ENCODE measurements around the gene DTHD1.

Gene DTHD1

DNA sequence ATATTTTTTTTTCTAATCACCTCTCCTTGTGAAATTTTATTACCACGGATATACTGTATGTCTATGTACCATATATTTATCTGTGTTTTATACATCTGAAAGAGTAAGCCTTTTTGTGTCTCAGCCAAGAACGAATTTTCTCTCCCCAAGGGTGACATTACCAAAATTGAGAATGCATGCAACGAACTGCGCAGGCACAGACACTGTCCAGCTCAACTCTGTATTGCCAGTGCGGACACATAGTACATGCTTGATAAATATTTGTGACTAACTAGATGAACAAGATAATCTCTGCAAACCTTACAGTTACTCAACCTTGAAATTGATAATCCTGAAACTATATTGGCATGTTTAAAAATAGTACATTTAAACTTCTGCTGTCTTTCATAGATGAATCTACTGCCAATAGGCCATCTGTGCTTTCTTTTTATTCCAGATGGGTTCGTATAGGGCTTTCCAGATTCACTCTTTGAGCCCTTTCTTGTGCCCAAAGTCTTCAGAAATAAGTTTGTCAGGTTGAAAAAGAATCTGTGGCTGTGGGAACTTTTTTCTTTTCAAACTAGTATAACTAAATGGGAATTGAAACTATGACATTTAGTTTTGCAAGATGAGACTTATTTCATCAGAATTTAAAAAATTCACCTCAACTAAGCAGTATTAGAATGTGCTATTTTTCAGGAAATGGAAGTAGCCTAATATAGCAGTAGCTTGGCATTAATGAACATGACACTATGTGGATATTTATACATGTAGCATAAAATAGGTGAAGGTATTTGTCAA, 38.9 kb downstream of the DTHD1 start:
- no peak for DNase-seq

DNA sequence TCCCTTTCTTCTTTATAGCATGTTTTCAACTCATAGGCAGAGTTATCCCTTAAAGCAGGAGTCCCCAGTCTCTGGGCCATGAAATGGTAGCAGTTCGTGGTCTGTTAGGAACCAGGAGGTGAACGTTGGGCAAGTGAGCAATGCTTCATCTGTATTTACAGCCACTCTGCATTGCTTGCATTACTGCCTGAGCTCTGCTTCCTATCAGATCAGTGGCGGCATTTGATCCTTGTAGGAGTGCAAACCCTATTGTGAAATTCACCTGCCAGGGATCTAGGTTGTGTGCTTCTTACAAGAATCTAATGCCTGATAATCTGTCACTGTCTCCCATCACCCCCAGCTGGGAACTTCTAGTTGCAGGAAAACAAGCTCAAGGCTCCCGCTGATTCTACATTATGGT, 39.8 kb downstream of the DTHD1 start:
- DNase-seq, result no peak

DNA sequence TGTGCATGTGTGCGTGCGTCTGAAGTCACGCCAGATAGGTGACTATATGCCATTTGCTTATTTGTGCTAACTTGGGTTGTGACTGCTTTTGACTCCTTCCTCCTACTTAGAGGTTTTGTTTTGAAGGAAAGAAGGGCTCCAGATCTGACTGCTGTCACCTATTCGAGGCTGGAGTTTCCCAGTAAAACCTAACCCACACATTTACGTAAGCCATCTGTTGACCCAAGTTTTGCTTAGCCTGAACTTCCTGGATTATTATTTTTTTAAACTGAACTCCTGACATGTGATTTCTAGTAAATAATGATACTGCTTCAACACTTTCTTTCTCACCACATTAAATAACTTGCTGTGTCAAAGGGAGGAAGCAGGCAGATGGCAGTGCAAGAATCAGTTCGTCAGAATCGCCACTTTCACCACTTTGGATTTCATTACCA, 41.5 kb downstream of the DTHD1 start:
- no peak for DNase-seq

DNA sequence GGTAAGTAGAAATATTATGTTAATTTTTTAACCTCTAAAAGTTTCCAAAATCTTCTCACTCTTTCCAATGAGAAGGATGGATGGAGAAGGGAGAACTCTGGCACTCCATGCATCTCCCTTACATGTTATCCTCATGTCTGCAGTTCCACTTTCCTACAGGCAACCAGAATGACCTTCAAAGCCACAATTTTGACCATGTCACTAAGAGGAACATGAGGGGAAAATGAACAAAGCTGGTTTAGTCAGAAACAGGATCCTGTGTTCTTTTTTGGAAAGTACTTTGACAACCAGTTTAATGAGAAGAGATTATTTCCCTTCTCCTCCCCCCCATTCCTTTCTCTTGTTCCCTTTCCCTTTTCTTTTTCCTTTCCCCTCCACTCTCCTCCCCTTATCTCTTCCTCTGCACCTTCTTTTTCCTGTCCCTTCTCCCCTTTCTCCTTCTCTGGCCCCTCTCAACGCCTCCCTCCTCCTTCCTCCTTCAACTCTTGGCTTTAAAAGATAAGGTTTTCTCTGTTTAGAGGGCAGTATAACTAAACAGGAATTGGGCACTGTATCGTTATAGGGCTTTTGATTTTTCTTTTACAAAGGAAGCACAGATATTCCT, 42.5 kb downstream of the DTHD1 start:
- DNase-seq, result no peak

DNA sequence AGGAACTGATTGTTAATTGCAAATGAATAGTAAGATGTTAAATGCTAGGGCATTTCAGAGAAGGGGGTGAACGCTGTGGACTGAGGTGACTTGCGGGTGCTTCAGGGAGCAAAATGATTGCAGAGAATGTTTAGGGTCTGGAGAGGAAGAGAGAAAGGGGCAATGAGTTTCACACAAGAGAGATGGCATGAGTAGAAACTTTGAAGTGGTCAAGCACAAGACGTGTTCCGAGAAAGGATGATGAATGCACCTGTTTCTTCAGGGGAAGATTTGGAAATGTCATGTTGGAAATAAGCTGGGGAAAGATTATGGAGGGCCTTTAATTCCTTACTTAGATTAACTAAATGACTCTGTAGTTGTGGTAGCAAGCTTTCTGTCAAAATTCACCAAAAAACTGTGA, 43.4 kb downstream of the DTHD1 start:
- DNase-seq, result no peak

DNA sequence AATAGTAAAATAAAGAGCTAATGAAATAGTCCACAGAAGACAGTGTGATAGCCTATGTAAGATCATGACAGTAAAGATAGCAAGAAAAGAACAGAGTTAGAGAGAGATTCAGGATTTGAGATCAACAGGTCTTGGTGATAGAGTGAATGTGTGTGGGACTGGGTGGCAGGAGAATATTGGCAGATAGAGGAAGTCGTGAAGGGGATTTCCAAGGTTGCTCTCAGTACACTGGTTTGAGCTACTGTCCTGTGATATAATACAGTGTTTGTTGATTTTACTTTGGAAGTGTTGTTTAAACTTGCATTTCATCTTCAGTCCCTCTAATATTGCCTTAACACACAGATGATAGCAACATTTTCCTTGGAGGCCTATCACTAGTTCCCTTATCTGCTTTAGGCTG, 44.1 kb downstream of the DTHD1 start:
- DNase-seq, result no peak

DNA sequence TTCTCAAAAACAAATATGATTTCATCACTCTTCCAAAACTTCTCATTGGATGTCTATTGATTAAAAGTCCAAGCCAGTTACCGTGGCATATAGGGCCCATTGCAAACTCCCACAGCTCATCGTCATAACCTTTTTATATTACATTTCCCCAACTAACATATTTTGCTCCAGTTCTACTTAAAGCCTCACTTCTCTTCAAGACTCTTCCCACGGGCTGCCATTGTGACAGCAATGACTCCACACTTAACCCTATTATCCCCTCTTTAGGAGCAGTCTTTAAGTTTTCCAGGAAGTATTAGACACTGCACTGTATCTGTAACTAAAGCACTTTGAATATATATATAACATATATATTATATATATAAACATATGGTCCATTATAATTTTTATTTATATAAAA, 44.5 kb downstream of the DTHD1 start:
- DNase-seq, result no peak

DNA sequence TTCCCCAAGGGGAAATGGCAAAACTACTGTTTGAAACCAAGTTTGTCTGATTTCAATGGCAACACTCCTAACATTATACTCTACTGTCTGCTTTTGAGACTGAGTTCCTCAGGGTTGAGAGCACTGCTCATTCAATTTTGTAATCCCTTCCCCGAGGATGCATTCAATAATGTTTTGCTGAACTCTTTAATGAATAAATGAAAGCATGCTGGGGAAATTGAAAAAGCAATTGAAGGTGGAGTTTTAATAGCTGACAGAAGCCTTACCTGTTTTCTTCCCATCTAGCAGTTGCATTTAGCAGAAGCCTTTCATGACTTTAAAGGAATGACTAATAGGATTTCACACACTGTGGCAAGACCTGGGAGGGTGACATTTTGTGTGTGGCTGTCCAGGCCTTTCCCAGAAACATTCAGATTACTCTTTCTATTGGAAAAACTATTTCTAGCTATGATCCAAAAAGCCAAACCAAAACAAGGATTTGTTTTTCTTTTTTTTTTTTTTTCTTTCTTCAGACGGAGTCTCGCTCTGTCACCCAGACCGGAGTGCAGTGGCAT, 45.1 kb downstream of the DTHD1 start:
- no peak for DNase-seq

DNA sequence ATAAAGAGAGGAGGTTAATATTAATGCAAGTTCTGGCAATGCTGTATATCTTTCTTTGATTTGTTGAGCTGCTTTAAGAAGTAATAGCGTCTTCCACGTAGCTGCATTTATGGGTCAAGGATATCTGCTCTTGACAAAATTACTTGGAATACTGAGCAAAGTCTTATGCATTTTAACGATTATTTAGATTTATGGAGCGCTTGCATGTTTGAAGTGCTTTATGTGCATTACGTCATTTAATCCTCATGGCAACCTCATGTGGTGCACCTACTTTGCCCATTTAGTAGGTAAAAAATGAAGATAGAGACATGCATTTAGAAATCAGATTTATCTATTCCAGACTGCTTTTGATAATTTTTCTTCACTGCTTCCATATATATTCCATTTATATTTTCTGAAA, 46.0 kb downstream of the DTHD1 start:
- DNase-seq, result no peak

DNA sequence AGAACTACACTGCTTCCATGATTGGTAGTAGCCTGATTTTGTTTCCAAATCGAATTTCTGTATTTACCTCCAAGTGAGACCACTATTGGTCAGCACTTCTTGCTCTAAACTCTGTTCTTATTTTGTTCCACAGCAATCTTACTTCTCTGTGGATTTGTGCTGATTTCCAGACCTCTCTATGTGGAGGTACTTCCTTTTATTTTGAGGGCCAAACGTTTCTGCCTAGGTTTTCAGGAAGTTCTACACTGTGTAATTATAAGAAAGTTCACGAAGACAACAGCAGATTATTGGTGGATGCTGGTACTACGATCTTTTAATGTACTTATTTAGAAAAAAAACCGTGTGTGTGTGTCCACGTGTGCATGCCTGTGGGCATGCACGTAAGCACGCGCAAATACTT, 46.7 kb downstream of the DTHD1 start:
- no peak for DNase-seq

DNA sequence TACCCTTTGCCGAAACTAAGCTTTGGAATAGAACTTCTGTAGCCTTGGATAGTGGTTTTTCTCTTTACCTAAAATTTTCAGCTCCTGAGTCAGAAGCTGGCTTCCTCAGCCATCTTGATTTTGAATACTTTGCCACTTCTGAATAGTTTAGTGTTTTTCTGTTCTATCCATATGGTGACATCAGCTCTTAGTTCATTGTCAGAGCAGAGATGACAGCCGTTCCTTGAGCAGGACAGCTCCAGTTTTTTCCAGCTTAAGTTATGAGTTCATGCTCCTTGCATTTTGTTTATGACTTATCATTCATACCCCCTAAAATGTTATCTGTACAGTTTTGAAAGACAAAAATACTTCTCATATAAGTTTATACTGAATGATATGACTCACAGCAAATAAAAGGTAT, 47.8 kb downstream of the DTHD1 start:
- no peak for DNase-seq

DNA sequence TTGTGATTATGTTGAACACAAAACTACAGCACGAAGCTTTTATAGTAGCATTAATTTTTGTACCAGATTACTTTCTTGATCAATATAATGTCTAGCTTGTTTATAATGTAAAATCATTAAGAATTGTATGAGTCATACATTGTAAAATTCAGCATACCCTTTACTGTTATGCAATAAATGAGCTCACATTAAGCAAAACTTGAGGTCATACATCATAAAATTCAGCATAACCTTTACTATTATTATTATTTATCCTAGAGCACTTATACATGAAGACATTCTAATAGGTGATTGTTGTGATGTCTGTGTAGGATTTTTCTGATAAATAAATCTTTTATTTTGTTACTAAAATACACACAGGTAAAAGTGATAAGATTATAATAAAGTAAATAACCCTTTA, 49.4 kb downstream of the DTHD1 start:
- no peak for DNase-seq

DNA sequence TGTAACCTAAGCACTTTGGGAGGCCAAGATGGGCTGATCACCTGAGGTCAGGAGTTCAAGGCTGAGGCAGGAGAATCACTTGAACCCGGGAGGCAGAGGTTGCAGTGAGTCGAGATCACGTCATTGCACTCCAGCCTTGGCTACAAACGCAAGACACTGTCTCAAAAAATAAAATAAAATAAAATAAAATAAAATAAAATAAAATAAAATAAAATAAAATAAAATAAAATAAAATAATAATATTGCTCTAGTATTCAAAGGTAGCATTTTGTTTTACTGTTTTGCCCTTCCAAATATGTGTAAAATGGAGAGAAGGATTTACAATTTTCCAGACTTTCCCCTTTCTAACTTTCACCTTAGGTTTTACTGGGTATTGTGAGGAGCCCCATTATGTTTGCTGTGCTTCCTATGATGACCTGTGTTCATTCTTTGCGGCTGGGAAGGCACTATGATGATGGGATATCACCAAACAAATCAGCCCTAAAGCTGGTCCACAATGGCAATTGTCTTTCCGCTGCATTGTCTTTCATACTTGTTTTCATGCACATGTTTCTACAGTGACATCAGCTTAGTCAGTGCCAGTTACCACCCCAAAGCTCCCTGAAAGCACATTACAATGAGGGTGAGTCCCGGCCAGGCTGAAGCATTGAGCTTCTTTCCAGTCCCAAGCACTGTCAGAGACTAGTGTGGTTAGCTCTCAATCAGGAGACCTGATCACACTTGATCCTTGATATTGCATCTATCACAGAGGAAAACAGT, 50.8 kb downstream of the DTHD1 start:
- no peak for DNase-seq

DNA sequence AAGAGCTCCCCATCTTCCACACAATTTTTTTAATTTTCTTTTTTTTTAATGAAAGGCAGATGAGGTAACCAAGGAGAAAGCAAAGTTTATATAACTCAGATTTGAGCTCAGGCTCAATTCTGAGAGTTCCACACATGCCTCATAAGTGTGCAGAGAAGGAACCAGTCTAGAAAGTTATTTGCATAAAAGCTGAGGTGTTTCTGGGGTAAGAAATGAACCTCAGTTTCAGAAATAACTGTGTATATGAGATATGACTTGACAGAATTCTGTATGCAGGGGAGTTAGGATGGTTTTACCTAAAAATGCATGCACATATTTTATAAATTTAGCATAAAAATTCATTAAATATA, 51.3 kb downstream of the DTHD1 start:
- DNase-seq, result no peak

DNA sequence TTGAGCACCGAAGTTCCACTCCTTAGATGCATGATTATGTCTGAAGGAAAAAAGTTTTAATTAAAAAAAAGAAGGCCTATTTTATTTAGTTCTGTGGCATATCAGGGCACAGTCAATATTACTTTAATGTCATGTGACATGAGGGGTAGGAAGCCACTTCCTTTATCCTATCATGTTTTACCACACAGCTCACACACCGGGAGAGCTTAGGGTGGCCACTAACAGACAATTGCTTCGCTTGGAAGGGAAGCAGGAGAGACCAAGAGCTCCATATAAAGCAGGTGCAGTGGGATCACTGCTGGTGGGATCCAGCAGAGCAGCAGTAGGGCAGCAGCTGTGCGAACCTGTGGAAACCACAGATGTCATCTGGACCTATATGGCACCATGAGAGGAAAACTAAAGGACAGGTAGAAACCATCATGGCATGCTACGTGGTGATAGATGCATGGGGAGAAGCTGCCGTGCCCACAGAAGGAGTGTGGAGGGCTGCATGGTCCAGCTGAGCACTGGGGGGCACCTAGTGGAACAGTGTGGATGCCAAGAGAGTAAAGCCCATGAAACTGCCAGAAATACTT, 52.0 kb downstream of the DTHD1 start:
- DNase-seq, result no peak

DNA sequence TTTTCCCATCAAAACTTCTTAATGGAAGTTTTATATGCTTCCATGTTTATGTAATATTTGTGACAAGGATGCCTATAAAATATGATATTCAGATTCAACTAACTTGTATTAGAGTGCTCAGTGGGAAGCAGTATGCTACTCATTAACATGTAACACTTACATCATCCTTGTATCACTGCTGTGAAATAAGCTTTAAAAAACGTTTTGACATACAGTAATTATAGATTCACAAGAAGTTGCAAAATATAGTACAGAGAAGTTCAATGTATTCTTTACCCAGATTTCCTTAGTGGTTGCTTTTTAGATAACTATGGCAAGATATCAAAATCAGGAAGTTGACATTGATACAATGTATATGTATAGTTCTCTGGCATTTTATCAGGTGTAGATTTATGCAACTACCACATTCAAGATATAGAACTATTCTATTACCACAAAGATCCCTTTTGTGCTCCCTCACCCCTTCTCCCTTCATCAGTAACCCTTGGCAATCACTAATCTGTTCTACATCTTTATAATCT, 56.3 kb downstream of the DTHD1 start:
- DNase-seq, result no peak

DNA sequence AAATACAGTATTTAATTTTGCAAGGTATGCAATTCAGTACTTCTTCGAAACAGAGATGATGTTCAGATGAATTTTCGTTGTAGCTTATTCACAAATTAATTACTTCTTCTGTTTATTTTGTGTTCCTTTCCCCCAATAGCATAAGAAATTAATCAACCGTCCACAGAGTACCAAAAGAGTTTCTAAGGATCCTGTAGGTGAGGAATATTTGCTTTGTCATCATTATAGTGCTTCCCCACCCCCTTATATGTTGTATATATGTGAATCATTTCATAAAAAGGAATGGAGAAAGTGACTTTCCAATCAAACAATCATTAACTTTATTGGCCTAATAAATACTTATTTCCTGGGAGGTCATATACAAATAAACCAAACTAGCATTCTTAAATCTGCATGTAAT, 57.6 kb downstream of the DTHD1 start:
- DNase-seq, result no peak

DNA sequence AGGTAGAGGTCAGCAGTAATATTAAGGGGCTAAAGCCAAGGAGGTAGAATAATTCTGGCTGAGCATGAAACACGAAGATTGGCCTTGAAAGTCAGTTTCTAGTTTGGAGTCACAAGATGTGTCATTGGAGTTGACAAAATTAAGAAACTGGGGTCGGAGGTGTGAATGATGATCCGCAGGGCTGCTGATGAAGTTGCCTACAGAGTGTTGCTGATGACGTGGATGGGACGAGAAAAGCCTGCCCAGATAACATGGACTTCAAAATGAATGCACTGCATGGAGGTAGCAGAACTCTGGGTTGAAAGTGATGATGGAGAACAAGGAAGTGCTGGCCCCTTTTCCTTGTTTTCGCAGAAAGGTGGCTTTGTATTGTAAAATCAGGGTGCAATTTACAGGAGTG, 60.5 kb downstream of the DTHD1 start:
- DNase-seq, result no peak

DNA sequence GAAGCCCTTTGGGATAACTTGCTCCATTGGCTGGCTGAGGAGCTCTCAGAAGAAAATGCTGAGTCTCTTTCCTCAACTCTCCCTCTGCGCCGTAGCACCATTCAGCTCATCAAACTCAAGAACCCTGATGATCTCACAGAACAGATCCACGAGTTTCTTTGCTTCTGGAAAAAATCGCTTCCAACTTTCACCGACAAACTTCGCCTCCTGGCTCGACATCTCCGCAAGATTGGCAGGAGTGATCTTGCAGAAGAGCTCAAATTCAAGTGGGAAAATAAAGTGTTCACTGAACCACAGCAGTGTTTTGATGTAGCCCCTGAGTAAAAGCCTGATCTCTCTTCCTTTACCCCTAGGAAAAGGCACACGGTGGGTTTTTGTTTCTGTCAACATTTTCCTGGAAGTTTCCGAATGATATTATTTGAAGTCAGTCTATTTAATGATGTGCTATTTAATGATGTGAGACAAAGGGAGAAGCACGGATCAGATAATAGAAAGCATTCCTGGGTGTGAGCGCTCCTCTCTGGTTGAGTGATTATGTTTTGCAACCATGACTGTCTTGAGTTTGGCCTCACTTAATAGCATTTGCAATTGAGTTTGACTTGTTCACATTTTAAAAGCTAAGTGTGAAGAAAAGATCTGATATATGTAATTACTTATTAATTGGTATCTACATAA, 62.2 kb downstream of the DTHD1 start:
- no peak for DNase-seq

DNA sequence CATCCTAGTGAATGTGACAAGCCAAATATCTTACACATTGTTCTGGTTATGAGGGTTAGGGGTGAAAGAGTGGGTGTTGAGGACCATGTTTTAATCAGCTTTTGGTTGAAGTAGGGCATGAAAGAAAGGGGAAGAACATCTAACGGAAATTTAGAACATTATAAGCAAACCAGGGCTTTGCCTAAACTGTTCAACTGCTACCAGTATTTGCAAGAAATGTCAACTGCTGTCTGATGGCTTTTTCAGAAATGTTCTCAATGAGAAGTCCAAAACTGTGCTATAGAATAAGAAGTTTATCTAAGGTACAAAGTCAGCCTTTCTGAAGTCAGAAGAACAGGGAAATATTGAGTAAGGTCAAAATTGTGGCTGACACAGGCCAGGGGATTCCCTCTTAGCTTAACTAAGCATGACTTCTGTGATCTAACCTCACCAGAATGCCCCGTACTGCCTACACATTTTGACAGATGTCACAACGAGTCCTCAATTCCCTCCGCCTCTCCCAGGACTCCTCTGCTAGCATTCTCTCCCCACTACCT, 67.1 kb downstream of the DTHD1 start:
- DNase-seq, result no peak

DNA sequence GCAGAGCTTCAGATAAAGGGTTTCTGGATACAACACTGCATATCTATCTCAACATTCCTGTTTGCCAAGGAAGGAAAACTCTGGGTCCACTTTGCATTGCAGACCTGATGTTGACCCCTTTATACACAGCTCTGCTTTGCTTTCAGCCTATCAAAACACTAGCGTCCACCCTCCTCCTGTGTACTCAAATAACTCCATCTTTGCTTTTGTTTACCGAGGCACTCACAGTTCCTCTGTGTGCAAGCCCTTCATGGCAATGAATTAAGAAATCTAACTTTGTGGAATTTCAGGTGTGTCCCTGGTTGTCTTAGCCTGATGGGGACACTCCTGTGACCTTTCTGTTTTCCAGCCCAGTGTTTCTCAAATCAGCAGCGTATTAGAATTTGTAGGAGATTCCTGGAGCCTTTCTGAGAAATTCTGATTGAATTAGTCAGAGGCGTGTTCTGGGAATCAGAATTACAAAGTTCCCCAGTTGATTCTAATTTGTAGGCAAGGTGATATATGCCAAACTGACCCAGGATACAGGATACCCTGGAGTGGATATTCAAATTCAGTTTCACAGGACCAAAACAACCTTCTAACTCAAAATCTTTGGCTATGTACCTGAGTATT, 68.6 kb downstream of the DTHD1 start:
- DNase-seq, result no peak

DNA sequence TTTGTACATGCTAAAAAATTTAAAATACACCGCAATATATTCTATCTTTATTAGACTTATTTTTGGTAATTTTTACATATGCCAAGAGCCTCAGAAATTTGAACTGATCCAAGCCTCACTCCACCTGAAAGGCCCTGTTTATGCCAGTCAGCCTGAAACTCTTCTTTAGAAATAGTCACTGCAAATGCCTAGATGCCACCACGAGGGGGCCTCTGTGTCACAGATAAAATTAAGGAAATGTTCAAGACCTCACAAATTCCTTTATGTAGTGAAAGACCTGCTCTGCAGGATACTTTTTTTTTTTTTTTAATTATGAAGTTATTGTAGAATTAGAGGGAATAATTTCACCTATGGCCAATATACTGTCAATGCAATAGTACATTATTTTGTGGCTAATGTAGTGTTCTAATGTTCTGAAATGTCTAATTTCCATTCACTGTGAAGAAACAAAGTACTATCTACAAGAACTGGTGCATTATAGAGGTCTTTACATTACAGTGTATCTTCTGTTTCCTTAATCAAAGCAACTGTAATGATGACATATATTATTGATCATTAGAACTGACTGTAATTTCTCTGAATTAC, 69.8 kb downstream of the DTHD1 start:
- peak; percentile 70 for DNase-seq

Measured in activated CD8-positive, alpha-beta memory T cell treated with anti-CD3 and anti-CD28 coated beads, Interleukin-2, amount 50 U/mL, for 48 hours (primary cell).